GM19463 (cell line): ENCODE measurements around the gene SART1.
"Not testable (repeated sequence)": the region's sequence is repeated elsewhere in the genome, so short reads cannot be mapped to it uniquely, and the experiment has no call there.

Experiments used
- ATAC-seq: cut with Tn5 transposase; IDR thresholded peaks from one replicate; pipeline ENCODE4 v1.9.1; 2021; ENCODE audit warnings: mild to moderate bottlenecking, moderate library complexity; ENCODE audit not compliant: unreplicated experiment

SART1 gene

GRCh38 chr11:65931773-65932557 lies 29.6 kb upstream of the SART1 start:
- no peak for ATAC-seq

GRCh38 chr11:65932558-65932919 lies 29.0 kb upstream of the SART1 start:
- no peak for ATAC-seq

DNA sequence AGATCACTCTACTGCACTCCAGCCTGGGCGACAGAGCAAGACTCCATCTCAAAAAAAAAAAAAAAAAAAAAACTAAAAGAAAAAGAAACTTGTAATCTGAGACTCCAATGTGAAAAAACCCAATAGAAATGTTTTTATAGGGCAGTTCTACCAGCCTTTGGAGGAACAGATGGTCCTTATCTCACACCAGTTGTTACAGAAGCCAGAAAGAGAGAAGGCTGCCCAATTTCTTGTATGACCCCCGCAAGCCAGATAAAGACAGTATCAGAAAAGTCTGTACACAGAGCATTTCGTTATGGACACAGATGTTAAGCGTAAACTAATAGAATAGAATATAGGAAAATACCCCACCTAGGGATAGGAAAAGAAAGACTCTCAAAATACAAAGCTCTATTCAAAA lies 27.5 kb upstream of the SART1 start:
- no peak for ATAC-seq

DNA sequence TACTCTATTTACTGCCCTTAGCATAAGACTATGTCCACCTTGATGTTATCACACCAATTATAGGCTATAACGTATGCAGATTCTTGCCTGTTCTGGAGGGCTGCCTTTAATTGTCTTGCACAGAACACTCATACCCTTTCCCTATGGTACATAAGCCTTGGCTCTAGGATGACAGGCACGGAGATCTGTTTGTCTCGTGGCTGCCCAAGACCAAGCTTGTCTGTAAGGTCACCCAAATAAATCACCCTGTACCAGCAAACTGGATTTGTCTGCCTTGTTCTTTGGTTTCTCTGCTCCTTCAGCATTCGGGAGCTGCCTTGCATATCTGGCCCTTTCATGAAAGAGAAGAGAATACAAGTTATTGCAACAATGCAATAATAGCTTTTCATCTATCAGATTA lies 23.8 kb upstream of the SART1 start:
- no peak for ATAC-seq

DNA sequence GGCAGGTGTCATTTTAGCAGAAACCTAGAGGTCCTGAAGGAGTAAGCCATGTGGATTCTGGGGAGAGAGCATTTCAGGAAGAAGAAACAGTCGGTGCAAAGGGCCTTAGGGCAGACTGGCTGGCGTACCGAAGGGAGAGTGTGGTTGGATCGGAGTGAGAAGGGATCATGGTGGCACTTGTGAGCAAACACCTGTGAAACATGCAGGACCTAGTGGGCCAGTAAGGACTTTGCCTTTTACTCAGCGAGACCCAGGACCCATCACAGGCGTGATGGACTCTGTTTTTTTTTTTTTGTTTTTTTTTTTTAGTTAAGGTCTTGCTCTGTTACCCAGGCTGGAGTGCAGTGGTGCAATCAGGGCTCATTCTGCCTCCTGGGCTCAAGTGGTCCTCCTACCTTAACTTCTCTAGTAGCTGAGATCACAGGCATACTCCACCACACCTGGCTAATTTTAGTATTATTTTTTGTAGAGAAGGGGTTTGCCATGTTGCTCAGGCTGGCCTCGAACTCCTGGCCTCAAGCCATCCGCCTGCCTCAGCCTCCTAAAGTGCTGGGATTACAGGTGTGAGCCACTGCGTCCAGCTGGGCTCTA lies 19.7 kb upstream of the SART1 start:
- no peak for ATAC-seq

DNA sequence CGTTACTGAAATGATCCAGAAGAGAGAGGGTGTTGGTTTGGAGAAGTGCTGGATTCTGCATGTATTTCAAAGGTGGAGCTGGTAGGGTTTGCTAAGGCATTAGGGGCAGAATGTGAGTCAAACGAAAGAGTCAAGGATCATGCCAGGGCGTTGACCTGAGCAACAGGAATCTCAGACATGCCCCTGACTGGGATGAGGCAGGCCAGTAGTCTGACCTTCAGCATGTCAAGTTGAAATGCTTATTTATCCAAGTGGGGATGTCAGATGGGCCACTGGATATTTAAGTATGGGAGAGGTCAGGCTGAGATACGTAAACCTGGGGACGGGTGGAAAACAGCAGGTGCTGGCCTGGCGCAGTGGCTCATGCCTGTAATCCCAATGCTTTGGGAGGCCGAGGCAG lies 19.0 kb upstream of the SART1 start:
- no peak for ATAC-seq

DNA sequence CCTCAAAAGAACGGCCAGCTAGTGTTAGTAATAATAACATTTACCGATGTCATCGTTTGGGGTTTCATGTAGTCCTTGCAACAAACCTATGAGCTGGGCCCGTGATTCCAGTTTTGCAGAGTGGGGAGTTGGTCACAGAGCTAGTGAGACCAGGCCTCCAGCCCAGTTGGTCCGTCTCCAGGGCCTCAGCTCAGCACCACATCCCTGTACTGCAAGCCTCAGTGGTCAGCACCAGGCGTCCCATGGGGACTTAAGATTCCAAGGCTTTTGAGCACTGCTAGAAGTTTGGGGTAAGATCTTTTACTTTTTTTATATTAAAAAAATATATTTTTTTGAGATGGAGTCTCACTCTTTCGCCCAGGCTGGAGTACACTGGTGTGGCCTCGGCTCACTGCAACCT lies 17.3 kb upstream of the SART1 start:
- no peak for ATAC-seq

GRCh38 chr11:65944767-65945166 lies 16.8 kb upstream of the SART1 start:
- ATAC-seq: no peak

GRCh38 chr11:65945430-65945911 lies 16.1 kb upstream of the SART1 start, which contains the start of gene TSGA10IP:
TSS of gene TSGA10IP (plus strand) at chr11:65945480. CDS start at chr11:65945676, 196 bp downstream.
- ATAC-seq: no peak

DNA sequence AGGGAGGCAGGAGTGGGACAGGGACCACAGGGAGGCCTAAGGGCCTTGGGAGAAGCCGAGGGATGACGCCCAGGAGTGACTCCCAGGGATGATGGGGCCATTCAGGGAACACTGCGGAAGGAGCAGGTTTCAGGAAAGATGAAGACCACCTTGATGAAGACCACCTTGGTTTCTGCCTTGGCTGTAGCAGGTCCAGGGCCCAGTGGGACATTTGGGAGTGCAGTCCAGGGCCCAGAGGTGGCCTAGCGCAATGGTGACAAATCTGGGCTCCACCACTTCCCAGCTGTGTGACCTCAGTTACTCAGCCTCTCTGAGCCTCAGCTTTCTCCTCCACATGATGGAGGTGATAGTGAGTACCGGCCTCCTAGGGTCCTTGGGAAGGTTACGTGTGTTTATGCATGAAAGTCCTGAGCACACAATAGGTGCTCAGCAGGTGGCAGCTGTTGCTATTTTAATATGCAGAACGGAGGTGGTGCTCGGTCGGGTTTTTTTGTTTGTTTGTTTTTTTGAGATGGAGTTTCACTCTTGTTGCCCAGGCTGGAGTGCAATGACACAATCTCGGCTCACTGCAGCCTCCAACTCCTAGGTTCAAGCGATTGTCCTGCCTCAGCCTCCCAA lies 15.5 kb upstream of the SART1 start:
- ATAC-seq: no peak

DNA sequence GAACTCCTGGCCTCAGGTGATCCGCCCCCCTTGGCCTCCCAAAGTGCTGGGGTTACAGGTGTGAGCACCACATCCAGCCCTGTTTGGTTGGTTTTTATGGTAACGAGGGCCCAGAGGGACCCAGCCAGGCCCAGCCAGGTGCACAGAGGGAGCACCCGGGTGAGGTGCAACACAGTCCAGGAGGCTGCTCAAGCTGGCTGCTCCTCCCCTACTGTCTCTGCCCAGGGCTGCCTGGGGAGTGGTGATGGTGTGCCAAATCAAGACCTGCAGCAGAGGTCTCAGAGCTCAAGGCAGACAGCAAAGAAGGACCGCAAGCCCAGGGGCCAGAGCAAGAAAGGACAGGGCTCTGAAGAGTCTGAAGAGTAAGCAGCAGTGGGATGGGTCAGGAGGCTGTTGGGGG lies 14.9 kb upstream of the SART1 start:
- ATAC-seq: no peak

DNA sequence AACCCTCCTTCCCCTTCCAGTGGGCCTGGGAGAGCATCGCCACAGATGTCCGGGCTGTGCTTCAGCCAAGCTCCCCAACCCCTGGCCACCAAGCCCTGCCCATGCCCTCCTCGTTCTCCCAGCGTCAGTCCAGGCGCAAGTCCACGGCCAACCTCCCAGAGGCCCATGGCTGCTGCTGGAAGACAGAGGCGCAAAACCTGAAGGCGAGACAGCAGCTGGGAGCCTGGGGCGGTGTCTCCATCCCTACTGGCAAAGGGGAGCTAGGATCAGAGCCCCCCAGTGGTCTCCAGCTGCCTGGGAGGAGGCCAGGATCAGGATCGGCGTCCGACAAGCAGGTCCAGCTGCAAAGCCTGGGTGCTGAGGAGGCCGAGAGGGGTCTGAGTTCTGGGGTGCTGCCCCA lies 14.4 kb upstream of the SART1 start:
- ATAC-seq: no peak

DNA sequence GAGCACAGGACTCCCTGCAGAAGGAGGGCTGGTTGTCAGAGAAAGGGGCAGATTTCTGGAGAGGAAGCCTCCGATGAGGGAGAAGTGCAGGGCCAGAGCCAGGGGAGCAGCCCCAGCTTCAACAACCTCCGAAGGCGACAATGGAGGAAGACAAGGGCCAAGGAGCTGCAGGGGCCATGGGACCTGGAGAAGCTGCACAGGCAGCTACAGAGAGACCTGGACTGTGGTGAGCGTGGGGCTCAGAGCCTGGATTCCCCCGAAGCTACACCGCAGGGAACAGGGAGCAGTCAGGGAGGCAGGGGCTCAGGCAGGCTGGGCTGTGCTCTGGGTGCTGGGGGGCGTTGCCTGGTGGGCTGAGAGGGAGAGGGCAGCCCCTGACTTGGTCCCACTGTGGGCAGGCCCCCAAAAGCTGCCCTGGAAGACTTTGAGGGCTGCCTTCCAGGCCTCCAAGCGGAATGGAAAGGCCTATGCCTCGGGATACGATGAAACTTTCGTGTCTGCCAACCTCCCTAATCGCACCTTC lies 13.9 kb upstream of the SART1 start:
- no peak for ATAC-seq

DNA sequence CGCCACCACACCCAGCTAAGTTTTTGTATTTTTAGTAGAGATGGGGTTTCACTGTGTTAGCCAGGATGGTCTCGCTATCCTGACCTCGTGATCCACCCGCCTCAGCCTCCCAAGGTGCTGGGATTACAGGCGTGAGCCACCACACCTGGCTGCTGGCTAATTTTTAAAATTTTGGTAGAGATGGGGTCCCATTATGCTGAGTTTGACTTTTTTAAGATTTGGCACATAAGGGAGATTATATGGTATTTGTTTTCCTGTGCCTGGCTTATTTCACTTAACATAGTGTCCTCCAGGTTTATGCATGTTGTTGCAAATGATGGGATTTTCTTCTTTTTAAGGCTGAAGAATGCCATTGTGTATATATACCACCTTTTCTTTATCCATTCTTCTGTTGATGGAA lies 10.8 kb upstream of the SART1 start:
- not testable (repeated sequence) for ATAC-seq

- ATAC-seq: not testable (repeated sequence)
Measured at GRCh38 chr11:65951641-65952040, 9.9 kb upstream of the SART1 start.

DNA sequence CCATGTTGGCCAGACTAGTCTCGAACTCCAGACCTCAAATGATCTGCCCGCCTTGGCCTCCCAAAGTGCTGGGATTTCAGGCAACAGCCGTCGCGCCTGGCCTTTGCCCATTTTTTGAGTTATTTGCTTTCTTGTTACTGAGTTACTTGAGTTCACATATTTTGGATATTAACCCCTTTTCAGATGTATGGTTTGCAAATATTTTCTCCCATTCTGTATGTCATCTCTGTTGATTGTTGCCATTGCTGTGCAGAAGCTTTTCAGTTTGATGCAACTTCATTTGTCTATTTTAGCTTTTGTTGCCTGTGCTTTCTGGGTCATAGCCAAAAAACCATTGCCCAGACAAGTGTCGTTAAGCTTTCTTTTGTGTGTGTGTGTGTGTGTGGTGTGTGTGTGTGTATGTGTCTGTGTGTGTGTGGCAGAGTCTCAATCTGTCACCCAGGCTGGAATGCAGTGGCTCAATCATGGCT lies 9.4 kb upstream of the SART1 start:
- ATAC-seq: no peak

- no peak for ATAC-seq
Measured at GRCh38 chr11:65953471-65953870, 8.1 kb upstream of the SART1 start.

GRCh38 chr11:65954771-65955170 lies 6.8 kb upstream of the SART1 start:
- no peak for ATAC-seq

DNA sequence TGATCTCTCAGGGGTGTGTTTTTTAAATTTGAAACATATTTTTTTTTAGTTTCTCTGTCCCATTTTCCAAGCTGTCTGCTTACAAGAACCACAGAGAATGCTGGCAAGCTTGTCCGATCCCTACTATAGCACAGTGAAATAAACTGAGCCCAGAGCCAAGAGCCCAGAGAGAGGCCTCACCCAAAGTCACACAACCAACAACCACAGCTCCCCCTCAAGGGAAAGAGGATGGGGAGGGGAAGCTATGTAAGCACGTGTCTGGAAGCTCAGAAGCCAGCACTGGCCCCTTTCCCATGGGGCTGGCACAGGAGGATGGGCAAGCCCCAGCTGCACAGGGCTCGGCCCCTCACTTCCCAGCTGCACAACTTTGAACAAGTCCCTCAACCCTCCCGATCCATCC lies 3.2 kb upstream of the SART1 start:
- no peak for ATAC-seq

DNA sequence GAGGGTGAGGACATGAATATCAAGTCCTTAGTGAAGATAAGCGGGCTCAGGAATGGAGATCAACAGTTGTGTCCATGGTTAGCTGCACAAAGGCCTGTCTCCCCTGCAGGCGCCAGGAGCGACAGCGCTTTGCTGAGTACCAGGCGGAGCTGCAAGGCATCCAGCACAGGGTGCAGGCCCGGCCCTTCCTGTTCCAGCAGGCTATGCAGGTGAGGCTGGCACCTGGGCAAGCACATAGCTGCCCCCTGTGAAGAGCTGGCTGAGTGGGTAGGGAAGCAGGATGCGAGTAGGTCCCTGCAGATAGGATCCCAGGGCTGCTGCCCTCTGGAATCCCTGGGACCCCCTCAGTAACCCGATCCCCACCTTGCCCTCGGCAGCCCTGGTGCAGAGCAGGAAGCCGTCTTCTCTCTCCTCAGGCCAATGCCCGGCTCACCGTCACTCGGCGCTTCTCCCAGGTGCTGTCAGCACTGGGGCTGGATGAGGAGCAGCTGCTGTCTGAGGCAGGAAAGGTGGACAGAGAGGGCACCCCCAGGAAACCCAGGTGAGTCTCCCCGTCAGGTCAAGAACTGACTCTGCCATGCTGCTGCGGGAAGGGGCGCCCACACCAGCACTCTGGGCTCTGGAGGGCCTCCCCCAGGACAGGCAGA lies 2.6 kb upstream of the SART1 start:
- ATAC-seq: no peak

DNA sequence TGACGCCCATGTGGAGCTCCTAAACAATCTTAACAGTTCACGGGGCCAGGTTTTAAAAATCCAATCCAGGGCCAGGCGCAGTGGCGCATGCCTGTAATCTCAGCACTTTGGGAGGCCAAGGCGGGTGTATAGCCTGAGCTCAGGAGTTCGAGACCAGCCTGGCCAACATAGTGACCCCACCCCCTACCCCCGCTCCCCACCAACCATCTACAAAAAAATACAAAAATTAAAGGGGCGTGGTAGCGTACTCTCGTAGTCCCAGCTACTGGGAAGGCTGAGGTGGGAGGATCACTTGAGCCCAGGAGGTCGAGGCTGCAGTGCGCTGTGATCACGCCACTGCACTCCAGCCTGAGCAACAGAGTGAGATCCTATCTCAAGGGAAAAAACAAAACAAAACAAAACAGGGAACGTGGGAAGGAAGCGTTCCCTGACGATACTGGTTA lies 689 bp upstream of the SART1 start:
- ATAC-seq: no peak
